SK-N-MC (cell line): ENCODE data around the gene LY9.

Source experiments
- EZH2 ChIP-seq: fragments of 200-600 bp; sonication (generic); IDR thresholded peaks from one replicate; pipeline ENCODE4 v1.6.1; 2017; ENCODE audit warnings: antibody characterized with exemption
- POLR2AphosphoS5 ChIP-seq: IDR thresholded peaks from 2 replicates; pipeline ENCODE4 v1.6.1; 2012; ENCODE audit warnings: mild to moderate bottlenecking, low read depth, low read length, borderline replicate concordance

GRCh38 chr1:160759740-160760139 lies 36.2 kb upstream of the LY9 start:
- no peak for TF ChIP-seq EZH2
- no peak for TF ChIP-seq POLR2AphosphoS5
